GM18868 (cell line): Measurements from ENCODE around the gene TEAD3.
"Not testable (repeated sequence)": the region's sequence is repeated elsewhere in the genome, so short reads cannot be mapped to it uniquely, and the experiment has no call there.

Experiments used
- ATAC-seq: cut with Tn5 transposase; IDR thresholded peaks from one replicate; pipeline ENCODE4 v1.9.1; 2021; ENCODE audit warnings: mild to moderate bottlenecking, moderate library complexity; ENCODE audit not compliant: unreplicated experiment

The TEAD3 gene

DNA sequence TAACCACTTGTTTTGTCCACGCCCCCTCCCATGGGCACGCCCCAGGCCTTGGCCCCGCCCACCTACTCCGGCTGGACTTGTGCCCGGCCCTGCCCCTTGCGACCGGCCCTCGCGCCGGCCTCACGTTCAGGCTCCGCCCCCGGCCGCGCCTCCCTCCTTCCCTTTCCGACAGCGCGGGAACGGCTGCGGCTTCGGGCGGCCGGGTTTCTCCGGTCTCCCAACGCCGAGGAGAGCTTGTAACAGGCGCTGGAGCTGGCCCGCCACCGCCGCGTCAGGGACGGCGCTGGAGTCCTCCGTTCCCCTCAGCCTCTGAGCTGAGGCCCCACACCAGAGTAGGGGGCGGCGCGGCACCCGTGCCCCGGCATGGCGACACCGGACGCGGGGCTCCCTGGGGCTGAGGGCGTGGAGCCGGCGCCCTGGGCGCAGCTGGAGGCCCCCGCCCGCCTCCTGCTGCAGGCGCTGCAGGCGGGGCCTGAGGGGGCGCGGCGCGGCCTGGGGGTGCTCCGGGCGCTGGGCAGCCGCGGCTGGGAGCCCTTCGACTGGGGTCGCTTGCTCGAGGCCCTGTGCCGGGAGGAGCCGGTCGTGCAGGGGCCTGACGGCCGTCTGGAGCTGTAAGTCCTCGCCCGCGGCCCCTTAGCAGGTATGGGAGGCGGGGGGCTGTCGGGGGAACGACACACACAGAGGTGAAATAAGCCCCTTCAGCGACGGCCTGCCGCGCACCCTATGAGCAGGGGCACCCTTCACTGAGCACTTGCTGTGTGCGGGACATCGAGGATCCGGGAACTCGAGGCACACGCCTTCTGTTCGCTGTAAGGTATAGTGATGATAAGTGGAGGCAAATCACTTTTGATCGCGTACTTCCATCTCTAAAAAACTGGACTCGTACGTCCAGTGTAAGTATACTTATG, 44.4 kb downstream of the TEAD3 start, which contains the start of gene FANCE:
Gene FANCE (plus strand): TSS at position 156 of the 908 bp plus-strand sequence. CDS start 208 bp downstream, at position 364.
- ATAC-seq = peak; percentile 83

DNA sequence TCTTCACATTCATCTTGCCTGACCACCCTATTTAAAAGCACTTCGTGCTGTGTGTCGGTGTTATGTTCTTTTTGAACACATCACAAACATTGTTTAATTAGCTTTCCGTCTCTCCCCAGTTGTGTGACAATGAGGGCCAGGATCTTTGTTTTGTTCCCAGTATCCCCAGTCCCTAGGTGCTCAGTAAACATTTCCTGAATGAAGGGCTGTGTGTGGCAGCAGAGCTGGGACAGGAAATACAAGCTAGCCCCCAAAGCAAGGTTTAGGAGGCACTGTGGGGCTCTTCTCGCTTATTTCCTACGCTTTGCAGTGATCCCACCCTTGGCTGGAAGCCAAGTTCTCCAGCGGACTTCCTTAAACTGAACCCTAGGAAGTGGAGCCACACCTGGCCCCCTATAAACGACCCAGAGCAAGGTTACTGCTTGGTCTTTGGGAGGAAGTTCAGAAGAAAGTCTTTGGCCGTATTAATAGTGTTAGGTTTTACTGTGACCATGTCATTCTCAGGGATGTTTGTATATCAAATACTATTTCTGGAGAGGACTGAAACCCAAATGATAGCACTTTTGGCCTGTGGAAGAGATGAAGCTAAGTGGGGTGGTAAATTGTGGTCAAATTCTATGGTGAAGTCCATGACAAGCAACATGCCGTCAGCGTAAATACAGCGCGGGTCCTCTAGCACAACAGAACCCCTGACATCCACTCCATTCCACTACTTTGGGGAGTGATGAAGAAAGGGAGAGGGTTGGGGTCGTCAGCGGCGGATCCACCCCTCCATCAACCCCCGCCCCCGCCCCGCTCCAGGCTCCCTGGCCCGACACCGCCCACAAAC, 45.3 kb downstream of the TEAD3 start:
- ATAC-seq = no peak

DNA sequence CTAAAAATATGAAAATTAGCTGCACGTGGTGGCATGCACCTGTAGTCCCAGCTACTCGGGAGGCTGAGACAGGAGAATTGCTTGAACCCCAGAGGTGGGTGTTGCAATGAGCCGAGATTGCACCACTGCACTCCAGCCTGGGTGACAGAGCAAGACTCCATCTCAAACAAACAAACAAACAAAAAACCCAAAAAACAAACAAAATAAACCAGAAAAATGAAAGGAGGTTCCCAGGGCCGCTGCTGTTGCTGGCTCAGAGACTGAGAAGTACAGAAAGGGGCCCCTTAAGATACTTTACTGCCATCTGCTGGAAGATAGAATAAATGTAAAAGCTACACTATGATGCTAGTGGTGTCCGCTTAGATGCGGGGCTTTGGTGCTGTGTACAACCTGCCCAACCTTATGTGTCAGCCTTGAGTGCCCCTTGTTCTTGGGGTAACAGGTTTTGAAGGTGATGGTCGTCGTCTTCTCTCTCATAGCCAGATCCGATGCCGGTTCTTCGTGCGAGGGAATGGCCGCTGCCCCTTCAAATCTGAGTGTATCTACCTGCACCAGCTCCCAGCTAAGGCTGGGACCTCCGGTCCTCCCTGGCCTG, 47.5 kb downstream of the TEAD3 start:
- ATAC-seq = no peak

DNA sequence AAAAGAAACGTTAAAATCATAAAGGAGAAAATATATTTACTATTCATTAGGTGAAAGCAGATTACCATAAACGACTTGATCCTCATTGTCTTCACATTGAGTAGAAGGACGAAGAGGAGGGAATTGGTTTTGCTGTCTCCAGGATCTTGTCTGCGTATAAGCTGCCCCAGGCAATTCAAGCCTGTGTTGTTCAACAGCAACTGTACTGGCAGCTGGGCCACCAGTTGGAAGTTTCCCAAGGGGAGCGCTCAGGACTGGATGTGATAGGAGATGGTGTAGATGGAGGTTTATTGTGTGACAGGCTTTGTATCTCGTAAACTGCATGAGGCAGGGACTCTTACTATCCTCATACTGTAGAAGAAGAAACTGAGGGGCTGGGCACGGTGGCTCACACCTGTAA, 48.7 kb downstream of the TEAD3 start:
- ATAC-seq = no peak

DNA sequence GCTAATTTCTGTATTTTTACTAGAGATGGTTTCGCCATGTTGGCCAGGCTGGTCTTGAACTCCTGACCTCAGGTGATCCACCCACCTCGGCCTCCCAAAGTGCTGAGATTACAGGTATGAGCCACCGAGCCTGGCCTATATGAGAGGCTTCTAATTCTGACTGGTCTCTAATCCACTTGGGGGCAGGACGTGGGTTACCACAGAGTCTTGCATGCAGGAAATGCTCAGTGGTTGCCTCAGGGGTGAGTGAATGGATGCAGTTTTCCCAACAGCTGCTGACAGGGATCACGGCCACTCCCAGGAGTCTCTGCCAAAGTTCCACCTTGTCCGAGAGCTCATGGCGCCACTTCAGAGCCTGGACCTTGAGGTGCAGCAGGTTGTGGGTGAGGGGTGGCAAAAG, 51.2 kb downstream of the TEAD3 start:
- no peak for ATAC-seq

DNA sequence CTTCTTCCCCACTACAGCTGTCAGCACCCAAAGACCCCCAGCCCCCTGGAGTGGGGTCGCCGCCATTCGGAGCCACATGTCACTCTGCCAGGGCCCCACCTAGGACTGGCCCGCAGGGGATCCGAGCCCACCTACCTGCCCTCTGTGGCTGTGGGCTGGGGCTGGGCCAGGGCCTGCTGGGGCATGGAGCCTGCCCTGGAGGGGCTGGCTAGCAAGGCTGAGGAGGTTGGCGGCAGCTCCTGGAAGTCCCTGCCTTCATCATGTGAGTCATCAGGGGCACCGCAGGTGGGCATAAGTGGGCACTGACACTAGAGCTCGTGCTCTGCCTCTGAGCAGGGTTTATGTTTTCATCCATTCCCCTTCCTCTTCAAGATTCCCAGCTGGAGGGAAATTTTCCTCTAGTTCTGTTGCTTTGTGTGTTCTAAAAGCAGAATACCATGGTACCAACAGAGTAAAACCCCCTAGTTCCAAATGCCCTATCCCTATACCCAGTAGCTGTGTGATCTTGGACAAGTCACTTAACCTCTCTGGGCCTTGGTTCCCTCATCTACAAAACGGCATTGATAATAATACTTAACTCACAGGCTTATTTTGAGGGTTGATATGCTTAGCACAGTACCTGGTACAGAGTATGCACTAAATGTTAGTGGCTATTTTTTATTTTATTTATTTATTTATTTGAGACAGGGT, 53.4 kb downstream of the TEAD3 start:
- no peak for ATAC-seq

DNA sequence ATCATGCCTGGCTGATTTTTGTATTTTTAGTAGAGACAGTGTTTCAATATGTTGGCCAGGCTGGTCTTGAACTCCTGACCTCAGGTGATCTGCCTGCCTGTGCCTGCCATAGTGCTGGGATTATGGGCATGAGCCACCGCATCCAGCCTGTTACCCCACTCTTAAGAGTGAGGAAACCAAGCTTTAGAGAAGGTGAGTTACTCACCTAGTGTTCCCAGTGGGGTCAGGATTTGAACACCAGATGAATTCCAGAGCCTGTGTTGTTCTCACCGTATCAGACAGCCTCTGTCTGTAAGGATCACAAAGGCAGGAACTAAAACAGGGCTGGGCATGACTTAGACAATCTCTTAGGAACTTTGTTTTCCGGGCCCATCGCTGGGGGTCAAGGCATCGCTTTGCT, 54.2 kb downstream of the TEAD3 start:
- no peak for ATAC-seq

DNA sequence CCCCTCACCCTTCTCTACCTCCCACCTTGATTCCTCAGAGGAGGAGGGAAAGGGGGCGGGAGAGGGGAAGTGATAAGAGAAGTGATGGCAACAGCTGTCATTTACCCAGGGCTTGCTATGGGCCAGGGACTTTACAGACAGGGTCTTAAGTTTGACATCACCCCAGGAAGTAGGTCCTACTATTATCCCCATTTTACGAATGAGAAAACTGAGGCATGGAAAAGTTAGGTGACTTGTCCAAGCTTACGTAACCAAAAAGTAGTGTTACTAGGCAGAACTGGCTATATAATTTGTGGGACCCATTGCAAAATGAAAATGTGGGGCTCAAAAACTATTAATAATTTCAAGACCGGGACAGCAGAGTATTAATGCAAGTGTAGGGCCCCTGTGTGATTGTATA, 55.2 kb downstream of the TEAD3 start:
- no peak for ATAC-seq

DNA sequence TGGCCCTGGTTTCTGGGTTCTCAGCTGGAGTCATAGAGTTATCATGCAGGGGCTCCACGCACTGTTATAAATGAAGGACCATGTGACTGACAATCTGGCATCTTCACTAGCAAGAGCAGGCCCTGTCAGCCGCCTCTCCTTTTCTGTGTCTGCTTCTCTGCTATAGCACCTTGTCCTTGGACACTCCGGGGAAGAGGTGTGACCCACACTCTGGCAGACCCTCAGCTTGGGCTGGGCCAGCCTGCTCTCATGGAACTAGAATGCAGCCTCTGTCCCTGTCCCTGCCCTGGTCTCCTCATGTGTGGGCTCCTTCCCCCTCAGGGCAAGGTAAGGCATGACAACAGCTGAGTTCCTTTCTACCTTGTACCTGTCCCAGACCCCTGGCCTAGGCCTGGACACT, 55.7 kb downstream of the TEAD3 start:
- ATAC-seq = no peak

DNA sequence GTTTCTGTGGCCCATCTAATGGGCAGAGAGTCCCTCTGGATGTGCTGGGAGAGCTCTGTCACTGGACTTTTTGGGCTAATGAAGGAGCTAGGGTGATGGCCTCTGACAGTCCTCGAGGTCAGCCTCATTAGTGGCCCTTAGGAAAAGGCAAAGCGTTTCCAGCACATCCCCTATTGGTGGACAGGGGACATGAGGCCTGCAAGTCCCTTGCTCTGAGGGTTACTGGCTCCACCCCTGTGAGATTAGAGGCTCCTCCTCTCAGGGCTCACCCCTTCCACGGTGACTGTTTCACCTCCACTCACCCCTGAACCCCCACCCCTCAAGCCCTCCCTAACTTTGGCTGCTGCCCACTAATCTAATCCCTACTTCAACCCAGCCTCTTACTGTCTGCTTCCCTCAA, 57.6 kb downstream of the TEAD3 start:
- no peak for ATAC-seq

DNA sequence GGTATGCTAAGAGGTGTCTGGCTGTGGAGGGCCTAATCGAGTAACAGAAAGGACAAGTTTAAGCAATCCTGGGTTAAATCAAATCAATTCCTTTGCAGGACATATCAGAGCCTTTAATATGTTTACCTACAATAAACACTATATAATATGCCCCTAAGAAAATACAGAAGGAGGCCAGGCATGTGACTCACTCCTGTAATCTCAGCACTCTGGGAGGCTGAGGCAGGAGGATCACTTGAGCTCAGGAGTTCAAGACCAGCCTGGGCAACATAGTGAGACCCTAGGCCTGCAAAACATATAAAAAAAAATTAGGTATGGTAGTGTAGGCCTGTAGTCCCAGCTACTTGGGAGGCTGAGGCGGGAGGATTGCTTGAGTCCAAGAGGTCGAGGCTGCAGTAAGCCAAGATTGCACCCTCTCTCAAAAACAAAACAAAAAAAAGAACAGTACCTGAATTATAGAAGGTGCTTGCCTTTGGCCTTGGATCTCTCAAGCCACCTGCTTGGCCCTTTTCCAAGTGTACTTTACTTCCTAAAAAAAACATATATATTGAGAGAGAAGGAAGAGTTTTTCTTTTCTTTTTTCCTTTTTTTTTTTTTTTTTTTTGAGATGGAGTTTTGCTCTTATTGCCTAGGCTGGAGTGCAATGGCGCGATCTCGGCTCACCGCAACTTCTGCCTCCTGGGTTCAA, 58.4 kb downstream of the TEAD3 start:
- not testable (repeated sequence) for ATAC-seq

DNA sequence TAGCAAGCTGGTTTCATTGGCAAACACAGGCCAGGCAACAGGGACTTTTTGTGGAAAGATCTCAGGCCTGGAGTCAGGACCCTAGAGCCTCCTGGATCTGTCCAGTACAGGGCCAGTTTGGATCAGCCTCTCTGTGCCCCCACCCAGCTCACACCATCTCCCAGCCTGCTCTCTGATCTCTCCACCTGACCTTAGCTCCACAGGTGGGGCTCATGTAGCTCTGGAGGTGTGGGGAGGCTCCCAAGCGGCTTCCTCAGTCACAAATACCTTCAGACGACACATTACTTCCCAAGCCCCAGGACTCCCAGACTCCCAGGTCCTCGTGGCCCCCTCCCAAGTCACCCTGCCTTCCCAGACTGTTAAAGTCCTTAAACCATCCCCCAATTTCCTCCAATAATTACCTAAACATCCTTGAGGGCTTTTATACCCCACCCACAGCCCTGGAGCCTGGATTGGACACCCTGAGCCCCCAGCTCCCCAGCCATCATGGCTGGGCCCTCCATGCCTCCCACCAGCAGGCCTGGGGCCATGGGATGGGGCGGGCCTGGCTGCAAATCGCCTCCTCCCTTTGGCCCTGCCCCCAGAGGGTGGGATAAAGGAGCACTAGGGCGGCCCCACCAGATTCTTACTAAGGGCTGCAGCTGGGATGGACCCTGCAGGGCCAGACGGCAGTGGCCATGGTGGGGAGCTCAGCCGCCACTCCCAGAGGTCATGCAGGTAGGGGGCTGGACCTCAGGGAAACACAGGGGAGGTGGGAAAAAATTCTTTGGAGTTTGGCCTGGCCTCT, 60.6 kb downstream of the TEAD3 start:
- ATAC-seq = no peak

DNA sequence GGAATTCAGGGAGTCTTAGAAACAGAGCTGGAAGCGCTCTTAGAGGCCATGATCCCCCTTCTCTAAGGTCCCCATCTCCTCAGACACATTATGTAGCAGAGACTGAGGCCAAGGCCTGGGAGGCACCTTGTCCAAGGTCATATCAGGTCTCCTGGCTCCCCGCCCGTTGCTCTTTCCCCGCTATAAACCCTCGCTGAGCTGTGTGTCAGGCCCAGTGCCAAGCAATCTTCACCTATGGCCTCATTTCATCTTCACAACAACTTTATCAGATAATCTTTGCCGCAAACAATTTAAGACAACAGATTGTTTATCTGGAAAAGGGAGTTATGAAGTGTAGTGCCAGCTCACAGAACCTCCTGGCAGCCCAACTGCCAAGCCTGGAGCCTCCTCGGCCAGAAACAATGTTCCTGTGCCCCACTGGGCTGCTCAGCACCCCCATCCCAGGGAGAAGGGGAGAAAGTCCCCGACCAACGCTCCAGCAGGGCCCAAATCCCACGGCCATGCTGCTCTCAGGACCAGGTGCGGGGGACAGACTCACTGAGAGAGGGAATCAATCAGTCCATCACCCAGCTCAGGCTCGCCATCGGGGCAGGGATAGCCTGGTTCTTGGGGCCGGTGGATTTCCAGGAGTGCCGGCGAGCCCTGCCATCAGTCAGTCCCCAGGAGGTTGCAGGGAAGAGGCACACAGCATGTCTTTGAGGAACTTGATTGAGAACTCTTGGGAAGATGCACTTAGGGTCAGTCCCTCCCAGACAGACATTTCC, 61.6 kb downstream of the TEAD3 start:
- no peak for ATAC-seq

DNA sequence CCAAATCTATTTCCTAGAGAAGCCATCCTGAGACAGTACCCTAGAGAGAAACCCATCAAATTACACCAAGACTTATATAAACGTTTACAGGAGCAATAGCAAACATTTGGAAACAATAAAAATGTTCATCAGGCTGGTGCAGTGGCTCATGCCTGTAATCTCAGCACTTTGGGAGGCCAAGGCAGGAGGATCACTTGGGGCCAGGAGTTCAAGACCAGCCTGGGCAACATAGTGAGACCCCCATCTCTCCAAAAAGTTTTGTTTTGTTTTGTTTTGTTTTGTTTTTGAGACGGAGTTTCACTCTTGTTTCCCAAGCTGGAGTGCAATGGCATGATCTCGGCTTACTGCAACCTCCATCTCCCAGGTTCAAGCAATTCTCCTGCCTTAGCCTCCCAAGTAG, 64.2 kb downstream of the TEAD3 start:
- ATAC-seq = not testable (repeated sequence)

DNA sequence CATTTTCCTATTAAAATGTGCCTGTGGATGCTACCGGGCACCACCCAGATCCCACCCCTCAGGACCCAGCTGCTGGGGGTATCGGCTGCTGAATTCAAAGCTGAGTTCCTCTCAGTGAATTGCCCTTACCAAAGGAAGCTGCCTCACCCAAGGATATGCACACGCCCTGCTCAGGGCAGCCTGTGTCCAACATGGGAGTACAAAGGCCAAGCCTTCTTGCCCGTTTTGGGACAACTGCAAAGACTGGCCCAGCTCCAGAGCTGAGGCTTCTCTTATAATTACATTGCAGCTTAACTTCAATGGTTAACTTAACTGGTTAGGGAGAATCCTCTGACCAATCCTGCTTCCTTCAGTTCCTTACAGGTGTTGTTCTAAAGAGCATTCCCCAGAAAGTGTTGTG, 64.6 kb downstream of the TEAD3 start:
- no peak for ATAC-seq

DNA sequence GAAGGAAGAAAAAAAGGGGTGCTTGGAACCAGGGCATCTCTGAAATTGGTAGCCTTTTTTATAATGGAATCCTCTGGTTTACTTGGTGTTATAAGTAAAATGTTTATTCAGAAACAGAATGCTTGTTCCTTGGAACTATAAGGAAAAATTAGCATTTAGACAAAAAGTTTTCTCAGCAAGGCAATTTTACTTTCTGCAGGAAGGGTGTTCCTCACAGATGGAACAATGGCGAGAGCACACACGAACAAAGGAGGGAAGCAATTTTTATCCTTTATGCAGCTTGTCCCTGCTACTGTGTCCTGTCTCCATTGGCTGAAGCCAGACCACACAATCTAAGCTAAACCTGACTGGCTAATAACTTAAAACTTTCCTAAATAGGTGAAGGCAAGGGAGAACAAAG, 67.4 kb downstream of the TEAD3 start:
- ATAC-seq = no peak

DNA sequence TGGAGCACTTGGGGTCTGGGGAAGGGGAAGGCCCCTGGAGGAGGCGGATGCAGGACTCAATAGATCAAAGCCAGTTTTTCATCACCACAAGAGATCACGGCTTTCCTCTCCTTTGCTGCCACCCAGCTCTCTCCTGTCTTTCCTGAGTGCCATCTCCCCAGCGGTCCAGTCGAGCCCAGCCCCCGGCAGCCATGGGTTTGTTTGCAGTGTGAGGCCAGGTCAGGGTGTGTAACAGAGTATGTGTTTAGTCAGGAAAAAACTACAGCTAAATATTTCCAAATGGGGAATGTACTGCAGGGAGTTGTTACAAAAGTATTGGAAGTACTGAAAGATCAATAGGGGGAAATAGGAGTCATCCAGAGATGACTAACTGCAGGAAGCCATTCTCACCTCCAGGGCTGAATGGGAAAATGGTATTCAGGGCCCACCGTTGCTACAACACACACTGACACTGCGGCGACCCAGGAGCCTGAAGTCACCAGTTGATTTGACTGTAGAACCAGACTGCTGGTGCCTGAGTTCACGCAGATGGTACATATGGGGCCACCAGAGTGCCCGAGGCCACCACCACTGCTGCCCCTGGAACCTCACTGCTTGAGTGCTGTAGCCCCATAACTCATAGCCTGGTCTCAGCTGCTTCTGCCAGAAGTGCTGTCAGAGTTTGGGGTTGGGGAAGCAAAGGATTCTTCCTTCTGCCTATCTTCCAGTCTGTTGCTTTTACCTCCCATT, 68.3 kb downstream of the TEAD3 start:
- ATAC-seq = no peak

DNA sequence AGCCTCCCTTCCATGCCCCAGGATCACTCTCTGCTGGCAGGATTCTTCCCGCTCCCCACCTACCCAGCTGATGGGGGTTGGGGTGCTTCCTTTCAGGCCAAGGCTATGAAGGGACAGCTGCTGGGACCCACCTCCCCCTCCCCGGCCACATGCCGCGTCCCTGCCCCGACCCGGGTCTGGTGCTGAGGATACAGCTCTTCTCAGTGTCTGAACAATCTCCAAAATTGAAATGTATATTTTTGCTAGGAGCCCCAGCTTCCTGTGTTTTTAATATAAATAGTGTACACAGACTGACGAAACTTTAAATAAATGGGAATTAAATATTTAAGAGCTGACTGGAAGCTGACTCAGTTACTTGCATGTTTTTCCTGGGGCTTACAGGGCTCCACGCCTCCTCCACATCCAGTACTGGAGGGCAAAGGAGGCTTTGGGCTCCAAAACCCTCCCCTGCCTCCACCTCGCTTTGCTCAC, 69.0 kb downstream of the TEAD3 start:
- ATAC-seq = no peak
